Measurements from ENCODE around the gene TCEANC2.

TCEANC2 gene

DNA sequence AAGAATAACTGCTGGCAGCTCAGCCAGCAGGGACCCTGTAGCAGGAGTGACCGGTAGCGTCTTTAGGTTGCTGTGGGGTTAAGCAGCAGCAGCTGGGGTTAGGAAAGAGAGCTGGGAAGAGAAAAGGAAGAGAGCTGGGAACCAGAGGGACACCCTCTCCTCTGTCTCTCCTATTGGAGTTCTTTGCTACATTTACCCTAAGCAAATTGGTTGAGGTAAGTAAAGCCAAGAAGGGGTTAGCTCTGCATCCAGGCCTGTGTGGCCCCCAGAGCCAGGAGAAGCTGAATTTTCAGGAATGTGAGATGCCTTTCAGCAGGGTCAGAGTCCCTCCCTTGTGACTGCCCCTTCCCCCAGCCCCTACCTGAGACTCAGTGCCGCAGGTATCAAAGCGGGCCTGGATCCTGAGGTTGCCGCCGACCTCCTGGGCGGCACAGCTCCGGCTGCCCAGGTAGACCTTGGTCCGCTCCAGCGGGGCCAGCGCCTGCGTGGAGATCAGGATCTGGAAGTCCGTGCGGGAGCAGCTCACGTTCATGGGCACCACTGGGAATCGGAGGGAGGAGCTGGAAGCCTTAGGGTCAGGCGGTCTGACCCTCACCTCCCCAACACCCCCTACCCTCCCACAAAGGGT lies 83.0 kb downstream of the TCEANC2 start:
- no peak for DNase-seq (ENCODE audit: low spot score)

DNA sequence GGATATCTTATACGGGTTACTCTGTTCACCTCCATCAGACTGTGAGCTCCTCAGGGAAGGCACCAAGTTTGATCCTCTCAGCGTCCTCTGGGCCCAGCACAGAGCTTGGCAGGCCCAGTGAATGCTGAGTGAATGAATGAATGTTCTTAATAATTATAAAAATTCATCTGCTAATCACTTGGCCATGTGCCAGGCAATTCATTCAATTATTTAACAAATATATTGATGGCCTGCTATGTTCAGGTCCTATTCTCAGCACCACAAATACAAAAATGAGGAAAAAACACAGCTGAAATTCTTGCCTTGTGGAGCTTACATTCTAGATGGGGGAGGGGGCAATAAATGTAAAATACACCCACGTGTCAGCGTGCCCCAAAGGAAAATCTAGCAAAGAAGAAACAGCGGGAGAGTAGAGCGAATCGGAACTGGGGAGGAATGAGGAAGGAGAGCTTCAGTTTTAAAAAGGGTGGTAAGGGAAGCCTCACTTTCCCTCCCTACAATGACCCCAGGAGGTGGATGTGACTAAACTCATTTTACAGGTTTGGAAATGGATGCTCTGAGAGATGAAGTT lies 83.6 kb downstream of the TCEANC2 start:
- no peak for DNase-seq (ENCODE audit: low spot score)

DNA sequence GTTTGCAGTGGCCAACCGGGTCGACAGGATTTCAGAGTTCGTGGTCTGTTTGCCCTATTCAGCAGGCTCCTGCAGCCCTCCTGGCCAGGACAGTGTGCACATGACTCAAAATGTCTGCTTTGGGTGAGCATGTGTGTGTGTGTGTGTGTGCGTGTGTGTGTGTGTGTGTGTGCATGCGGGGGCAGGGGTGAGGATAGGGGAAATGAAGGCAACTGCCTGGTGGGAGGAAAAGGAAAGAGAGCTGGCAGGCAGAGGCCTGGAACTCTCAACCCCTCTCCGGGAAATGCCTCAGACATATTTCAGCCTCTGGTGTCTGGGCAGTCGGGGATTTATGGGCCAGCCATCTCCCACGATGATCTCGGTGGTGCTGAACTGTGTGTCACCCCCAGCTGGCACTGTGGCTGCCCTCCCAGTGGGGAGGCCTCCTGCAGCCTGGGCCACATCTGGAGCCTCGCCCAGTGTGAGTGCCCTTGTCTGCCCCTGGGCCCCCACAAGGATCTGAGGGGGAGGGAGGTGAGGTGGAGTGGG lies 84.2 kb downstream of the TCEANC2 start:
- peak; percentile 56 for DNase-seq (ENCODE audit: low spot score)

DNA sequence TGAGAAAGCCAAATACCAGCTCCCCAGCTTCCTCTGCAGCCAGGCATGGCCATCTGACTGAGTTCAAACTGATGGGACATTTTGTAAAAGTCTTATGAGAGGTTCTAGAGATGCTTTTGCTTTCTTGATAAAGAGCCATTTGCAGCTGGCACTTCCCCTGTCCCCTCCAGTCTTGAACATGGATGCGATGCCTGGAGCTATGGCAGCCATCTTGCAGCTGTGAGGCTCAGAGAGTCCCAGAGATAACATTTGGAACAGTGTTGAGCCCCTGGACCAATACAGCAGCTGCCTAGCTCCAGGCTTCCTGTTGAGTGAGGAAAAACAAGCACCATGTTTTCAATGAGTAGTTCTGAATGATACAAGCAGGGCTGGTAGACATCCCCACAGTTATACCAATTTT lies 85.6 kb downstream of the TCEANC2 start:
- no peak for DNase-seq (ENCODE audit: low spot score)

DNA sequence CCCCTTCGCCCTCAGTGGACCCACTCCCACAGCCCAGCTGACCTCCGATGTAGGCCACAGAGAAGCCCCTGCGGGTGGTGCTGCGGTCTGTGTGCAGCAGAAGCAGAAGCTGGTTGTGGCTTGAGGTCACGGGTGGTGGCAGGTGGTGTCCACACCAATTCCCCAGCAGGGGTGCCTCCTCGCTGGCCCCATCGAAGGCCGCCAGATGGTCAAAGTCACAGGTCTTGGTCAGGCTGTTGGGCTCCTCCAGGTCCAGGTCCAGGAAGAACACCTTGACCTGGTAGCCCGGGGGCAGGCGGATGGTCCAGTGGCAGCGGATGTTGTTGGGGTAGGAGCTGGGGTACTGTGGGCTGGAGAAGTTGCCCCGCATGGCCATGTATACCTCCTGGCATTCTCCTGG lies 86.3 kb downstream of the TCEANC2 start:
- DNase-seq (ENCODE audit: low spot score): no peak

DNA sequence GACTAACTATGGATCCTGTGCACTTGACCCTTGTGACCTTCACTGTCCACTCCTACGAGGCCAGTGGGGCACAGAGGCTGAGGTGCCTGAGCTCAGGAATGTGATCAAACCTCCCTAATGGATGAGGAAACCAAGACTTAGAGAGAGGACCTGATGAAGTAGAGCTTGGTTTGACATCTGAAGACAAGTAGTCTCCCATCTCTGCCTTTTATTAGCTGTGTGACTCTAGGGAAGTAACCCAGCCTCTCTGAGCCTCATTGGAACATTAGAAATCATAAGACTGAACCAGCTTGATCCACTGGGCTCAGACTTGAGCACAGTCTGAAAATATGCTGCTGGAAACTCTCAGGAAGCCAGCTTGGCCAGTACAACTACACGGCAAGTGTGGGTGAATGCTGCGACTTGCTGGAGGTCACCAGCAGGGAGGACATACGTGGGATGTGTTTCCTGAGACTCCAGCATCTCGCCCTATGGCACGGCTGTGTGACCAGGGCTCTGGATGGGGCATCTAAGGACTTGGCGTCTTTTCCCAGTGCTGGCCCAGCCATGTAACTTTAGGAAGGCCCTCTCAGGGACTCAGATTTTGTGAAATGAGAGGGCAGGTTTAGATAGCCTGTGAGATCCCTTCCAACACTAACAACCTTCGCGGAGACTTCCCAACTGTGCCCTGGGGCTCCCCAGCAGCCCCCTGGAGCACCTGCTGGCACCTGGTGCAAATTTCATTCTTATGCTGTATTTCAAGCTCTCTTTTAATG lies 88.9 kb downstream of the TCEANC2 start:
- no peak for DNase-seq (ENCODE audit: low spot score)

DNA sequence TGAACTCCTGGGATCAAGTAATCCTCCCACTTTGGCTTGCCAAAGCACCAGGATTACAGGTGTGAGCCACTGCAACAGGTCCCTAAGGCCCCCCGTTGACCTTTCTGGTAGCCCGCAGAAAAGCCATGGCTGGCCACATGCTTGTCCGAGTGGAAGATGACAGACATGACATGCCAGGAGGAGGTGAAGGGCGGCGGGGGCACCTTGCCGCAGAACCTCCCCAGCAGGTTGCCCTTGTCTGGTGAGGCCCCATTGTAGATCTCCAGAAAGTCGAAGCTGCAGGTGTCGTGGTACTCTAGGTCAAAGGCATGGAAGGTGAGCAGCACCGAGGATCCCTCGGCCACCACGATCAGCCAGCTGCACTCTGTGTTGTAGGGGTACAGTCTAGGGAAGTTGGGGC lies 91.0 kb downstream of the TCEANC2 start:
- no peak for DNase-seq (ENCODE audit: low spot score)

DNA sequence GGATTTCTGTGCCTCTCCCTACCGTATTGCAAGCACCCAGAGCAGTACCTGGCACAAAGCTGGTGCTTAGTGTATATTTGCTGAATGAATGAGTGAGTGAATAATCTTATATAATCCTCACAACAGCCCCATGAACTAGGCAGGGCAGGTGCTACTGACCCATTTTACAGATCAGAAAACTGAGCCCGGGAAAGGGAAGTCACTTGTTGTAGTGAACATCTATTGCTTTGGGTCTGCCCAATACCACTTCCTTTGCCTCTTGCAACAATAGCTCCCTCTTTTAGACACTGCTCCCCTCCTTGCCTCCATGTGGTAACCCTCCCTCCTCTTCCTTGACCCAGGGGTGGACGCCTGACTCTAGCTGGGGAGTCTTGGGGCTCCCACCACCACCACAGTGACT lies 96.3 kb downstream of the TCEANC2 start:
- no peak for DNase-seq (ENCODE audit: low spot score)

DNA sequence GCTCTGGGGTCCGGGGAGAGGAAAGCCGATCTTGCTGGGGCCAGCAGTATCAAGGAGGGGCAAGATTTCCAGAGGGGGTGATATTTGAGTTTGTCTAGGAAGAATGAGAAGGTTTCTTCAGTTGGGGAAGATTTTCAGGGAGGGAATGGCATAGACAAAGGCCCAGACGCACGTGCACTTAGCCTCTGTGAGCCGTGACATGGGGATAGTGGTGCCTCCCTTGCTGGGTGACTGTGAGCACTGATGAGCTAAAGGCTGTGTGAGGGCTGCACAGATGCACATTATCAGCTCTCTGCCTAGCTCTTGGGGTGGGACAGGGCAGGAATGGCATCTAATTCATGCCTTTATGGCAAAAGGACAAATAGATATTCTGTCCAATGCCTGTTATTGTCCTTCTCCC lies 97.6 kb downstream of the TCEANC2 start:
- DNase-seq (ENCODE audit: low spot score): no peak

DNA sequence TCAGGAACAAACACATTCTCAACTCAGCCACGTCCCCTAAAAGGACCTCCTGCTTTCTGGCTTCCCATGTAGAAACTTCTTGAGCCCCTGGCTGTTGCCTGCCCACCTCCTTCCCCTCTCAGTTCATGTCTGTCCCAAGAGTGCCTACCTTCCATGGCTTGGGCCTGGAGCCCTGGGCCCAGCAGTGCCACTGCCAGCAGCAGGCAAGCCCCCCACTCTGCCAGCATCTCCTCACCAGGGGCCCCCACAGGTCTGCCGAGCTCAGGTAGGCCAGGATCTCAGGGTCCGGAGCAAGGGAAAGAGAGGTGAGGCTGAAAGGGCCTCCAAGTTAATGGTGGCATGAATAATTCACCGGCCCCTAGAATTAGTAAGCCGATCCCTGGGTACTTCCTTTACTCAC lies 99.3 kb downstream of the TCEANC2 start, which contains the start of gene CDCP2:
Gene CDCP2 (minus strand): TSS at position 305 of the 400 bp plus-strand sequence. CDS start 78 bp downstream, at position 227.
- no peak for DNase-seq (ENCODE audit: low spot score)

DNA sequence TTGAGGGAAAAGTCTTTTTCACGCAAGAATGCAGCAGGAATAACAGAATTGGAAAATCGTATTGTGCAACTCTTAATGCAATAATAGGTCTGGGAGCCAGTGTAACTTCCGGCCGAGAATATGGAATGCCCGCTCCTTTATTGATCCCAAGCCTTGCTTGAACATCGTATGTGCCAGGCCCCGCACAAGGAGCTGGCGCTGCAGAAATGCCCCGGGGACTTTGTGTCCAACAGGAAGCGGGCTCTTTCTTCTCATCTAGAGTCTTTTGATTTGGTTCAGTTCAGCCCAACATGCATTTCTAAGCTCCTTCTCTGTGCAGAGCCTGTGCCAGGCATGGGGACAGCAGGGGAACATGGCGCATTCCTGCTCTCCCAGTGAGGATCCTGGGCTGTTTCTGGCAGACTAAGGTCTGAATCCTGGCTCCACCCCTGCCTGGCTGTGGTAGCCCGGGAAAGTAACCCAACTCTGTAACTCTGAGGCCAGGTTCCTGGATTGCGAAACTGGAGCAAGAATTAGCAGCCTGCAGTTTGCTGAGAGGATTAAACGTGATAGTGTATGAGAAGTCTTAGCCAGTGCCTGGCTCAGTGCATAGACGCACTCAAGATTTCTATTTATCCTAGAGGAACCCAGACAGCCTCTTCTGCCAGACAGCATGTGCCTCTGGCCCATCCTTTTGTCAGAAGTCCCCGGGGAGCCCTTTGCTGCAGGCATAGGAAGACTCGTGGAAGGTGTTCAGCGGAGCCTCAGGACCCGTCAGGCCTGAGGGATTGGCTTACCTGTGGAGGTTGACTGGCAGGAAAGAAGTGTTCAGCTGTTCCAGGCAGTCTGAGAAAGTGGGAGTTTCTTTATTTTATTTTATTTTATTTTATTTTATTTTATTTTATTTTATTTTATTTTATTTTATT lies 100.4 kb downstream of the TCEANC2 start:
- peak; percentile 88 for DNase-seq (ENCODE audit: low spot score)

All from AG08395 (cell line).